Pancreas (tissue), 10 donors: ENCODE results near the gene EVC2. TPM values are rescaled to one million over a fixed set of nuclear protein-coding genes. Genes with fewer than 3 reads are reported as not detected.

Source experiments
- ATAC-seq, 4 donors: fragments of 200-7000 bp; cut with Tn5 transposase; one replicate each; pipeline versions ENCODE4 v1.8.0 to v1.9.1; 2020; ENCODE audit warnings: mild to moderate bottlenecking in 4 of 4, moderate library complexity in 4 of 4
- DNase-seq, 6 donors: peaks; one replicate each; pipeline ENCODE4 v3.0.0-alpha.2; 2020
- FAIRE-seq: peaks from 2 replicates; lab custom pipeline; 2012; peaks lifted over from hg19 to GRCh38; lab: Jason Lieb, UNC
- H3K27ac ChIP-seq, 4 donors: fragments of 200-600 bp; sonication (generic); 1 replicate in 3 of 4; 2 replicates in 1 of 4; pipeline versions ENCODE4 v1.5.0 to v1.8.0; 2020
- H3K27me3 ChIP-seq, 4 donors: fragments of 200-600 bp; one replicate each; pipeline ENCODE4 v1.8.0; 2021
- H3K36me3 ChIP-seq, 3 donors: fragments of 200-600 bp; sonication (generic) in 1 of 3; one replicate each; pipeline versions ENCODE4 v1.5.0 to v1.8.0; 2020 to 2021
- H3K4me1 ChIP-seq, 3 donors: fragments of 200-600 bp; one replicate each; pipeline ENCODE4 v1.8.0; 2021
- H3K4me3 ChIP-seq, 4 donors: fragments of 200-600 bp; sonication (generic) in 2 of 4; one replicate each; pipeline versions ENCODE4 v1.5.0 to v1.8.0; 2020 to 2021
- H3K9me3 ChIP-seq, 4 donors: fragments of 200-600 bp; one replicate each; pipeline ENCODE4 v1.8.0; 2021
- CTCF ChIP-seq, 4 donors: fragments of 200-600 bp; sonication (generic) in 3 of 4; IDR thresholded peaks; one replicate each; pipeline versions ENCODE4 v1.5.0 to v1.8.0; 2021; ENCODE audit warnings: antibody characterized with exemption in 4 of 4
- WGBS, 2 donors: extraction: QIAGEN DNeasy Blood & Tissue Kit; methylation state at CpG; one replicate each; pipeline ENCODE4 v1.1.7; 2013; 5-methylcytosine and 5-hydroxymethylcytosine counted together
- intact Hi-C, 3 donors: fragments of 100-400 bp; cut with DNase I; formaldehyde crosslinking; loops; one replicate each; pipeline versions ENCODE4 v1.11.1 to v1.14.2; 2022
- polyA plus RNA-seq, 2 donors: library from polyadenylated mRNA; stranded (reverse); fragments of 200-250 nt; gene quantifications; one replicate each; pipeline ENCODE4 v1.2.3, GENCODE V29; 2013
- total RNA-seq, 6 donors: library from RNA; stranded (reverse); fragmentation: NEBNext Ultra II Directional in 4 of 6; extraction: Animal tissue kit (Norgen Biotek cat#: 25700) in 4 of 6; gene quantifications; one replicate each; pipeline versions ENCODE4 v1.2.1 to v1.2.4, GENCODE V29; 2021 to 2023
- donor health status: healthy with polysubstance abuse.
- donor health status: DM: no; HTN: no; CAD: no; lungs with moderate emphysema.
- donor health status: DM: no; HTN: no; CAD: no.
- donor health status: control.
- donor health status: control.
- donor health status: Bipolar disorder and iron deficiency.
- donor health status: DM: yes; HTN: yes; CAD: no.
- donor health status: DM: no; HTN: no; CAD: no.
- donor health status: DM: no; HTN: no; CAD: no.
- donor health status: DM: yes; HTN: yes; CAD: no.

Gene EVC2
- total and polyA plus RNA-seq, 8 donors, result 1.2 to 4.2 (median 1.9) TPM

- Histone ChIP-seq H3K4me1 (no peaks in the 10 kb centered on the region), H3K4me3 (no peak overlapping the region), H3K27me3 (no peaks in the 10 kb centered on the region), H3K9me3 (no peaks in the 10 kb centered on the region), H3K27ac (no peak overlapping the region), H3K36me3 (peaks cover 0 to 4% (median 0%) of the 10 kb centered on the region in 3 donors)
- no peak for ATAC-seq
- intact Hi-C loops, result no loop called here
- no peak for TF ChIP-seq CTCF (IDR thresholded peaks at IDR 0.05)
- FAIRE-seq, result no peak
- WGBS, 2 donors, result 72 to 86% methylated on average over 1 of the region's 1 CpG
- DNase-seq, result no peak
Measured at GRCh38 chr4:5588046-5588445, 120.3 kb downstream of the EVC2 start.

GRCh38 chr4:5575941-5576340 is 132.4 kb downstream of the EVC2 start:
- no peak overlapping the region for H3K27ac ChIP-seq
- intact Hi-C loops, result no loop called here
- TF ChIP-seq CTCF (IDR thresholded peaks at IDR 0.05), result no peak
- DNase-seq, result no peak
- no peak overlapping the region for H3K4me3 ChIP-seq
- H3K27me3 ChIP-seq, result no peaks in the 10 kb centered on the region
- no peaks in the 10 kb centered on the region for H3K9me3 ChIP-seq
- H3K4me1 ChIP-seq, result no peaks in the 10 kb centered on the region
- FAIRE-seq, result no peak
- WGBS, 2 donors, result 61 to 79% methylated on average over 5 of the region's 5 CpGs
- peaks cover 0 to 8% (median 0%) of the 10 kb centered on the region in 3 donors for H3K36me3 ChIP-seq
- no peak for ATAC-seq

- Histone ChIP-seq H3K36me3 (peaks cover 0 to 8% (median 0%) of the 10 kb centered on the region in 3 donors), H3K27ac (no peak overlapping the region), H3K27me3 (no peaks in the 10 kb centered on the region), H3K4me1 (no peaks in the 10 kb centered on the region), H3K4me3 (no peak overlapping the region), H3K9me3 (no peaks in the 10 kb centered on the region)
- DNase-seq, result no peak
- WGBS, 2 donors, result 71 to 86% methylated on average over 5 of the region's 5 CpGs
- no peak for ATAC-seq
- no peak for TF ChIP-seq CTCF (IDR thresholded peaks at IDR 0.05)
- FAIRE-seq, result no peak
- intact Hi-C loops, result no loop called here
Measured at GRCh38 chr4:5574386-5574785, 134.0 kb downstream of the EVC2 start.

- ATAC-seq (no peak), DNase-seq (no peak), FAIRE-seq (no peak)
- 85 to 87% methylated on average over 8 of the region's 8 CpGs for WGBS, 2 donors
- Histone ChIP-seq H3K4me1 (no peaks in the 10 kb centered on the region), H3K9me3 (no peaks in the 10 kb centered on the region), H3K27me3 (no peaks in the 10 kb centered on the region), H3K36me3 (peaks cover 0 to 8% (median 0%) of the 10 kb centered on the region in 3 donors), H3K27ac (no peak overlapping the region), H3K4me3 (no peak overlapping the region)
- intact Hi-C loops, result no loop called here
- no peak for TF ChIP-seq CTCF (IDR thresholded peaks at IDR 0.05)
Measured at GRCh38 chr4:5573965-5574364, 134.4 kb downstream of the EVC2 start.

GRCh38 chr4:5572751-5573150 is 135.6 kb downstream of the EVC2 start:
- no peak for ATAC-seq
- intact Hi-C loops, result no loop called here
- H3K36me3 ChIP-seq, result peaks cover 0 to 8% (median 0%) of the 10 kb centered on the region in 3 donors
- no peaks in the 10 kb centered on the region for H3K27me3 ChIP-seq
- DNase-seq, result no peak
- no peak for TF ChIP-seq CTCF (IDR thresholded peaks at IDR 0.05)
- 86 to 96% methylated on average over 5 of the region's 5 CpGs for WGBS, 2 donors
- H3K4me1 ChIP-seq, result no peaks in the 10 kb centered on the region
- H3K27ac ChIP-seq, result no peak overlapping the region
- H3K9me3 ChIP-seq, result no peaks in the 10 kb centered on the region
- H3K4me3 ChIP-seq, result no peak overlapping the region
- FAIRE-seq, result no peak
